AG08396 (cell line): ENCODE measurements around the gene ASB2.

Experiments used
- DNase-seq: peaks from one replicate; pipeline ENCODE4 v3.0.0; 2012; ENCODE audit warnings: low spot score, mixed read lengths

Gene ASB2

DNA sequence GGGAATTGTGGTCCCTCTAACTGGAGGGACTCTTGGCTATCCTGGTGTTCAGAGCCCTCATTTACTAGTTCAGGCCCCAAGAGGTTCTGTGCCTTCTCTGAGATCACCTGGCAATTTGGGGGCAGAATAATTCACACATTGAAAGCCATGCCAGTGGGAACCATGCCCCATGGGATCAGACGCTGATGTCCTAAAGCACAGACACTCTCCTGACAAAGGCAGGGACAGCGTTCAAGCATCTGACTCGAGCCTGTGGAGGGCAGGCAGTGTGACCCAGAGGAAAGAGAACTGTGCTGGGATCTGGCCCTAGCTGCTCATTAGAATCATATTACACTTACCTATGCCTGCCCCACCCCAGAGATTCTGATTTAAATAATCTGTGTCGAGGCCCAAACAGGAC lies 2.4 kb upstream of the ASB2 start:
- no peak for DNase-seq

DNA sequence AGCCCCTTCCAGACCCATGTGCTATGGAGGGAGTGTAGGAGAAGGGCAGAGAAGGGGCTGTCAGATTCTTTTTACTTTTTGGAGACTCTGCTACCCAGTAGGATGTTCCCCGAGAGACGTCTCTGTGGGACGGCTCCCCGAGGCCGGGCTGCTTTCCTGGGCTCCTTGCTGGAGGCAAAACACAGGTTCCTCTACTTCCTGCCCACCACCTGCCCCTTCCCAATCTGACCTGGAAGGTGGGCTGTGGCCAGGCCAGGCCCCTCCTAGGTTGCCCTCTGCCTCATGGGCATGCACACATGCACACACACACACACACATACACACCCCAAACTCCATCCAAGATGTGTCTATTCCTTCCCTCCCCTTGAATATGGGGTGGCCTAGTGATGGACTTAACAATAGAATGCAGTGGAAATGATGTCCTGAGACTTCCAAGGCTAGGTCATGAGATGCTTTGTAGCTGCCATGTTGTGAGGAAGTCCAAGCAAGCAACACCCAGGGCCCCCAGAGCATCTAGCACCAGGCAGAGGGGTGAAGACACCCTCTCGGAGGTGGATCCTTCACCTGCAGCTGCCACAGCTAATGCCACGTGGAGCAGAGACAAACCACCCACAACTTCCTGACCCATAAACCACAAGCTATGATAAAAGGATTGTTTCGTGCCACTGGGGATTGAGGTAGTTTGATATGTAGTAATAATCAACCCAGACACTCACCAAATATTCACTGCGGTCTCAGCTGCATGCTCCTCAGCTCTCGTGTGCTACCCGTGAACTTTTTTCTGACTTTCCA lies 1.6 kb upstream of the ASB2 start:
- DNase-seq = no peak

DNA sequence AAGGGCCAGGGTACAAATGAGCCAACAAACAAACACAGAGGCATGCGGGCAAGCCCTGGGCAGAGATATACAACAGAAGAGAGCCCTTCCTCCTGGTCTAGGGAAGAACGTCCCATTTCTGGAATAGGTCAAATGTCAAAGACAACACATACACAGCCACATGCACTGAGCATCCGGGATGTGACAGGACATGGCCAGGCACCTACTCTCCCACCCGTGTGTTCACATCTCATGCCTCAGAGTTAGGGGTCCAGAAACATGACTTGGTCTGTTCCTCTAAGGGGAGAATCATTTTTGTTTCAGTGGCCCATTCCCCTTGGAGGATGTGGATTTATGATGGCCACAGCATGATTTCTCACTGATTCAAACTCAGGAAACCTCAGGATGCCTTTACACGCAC lies 801 bp upstream of the ASB2 start:
- DNase-seq = no peak

DNA sequence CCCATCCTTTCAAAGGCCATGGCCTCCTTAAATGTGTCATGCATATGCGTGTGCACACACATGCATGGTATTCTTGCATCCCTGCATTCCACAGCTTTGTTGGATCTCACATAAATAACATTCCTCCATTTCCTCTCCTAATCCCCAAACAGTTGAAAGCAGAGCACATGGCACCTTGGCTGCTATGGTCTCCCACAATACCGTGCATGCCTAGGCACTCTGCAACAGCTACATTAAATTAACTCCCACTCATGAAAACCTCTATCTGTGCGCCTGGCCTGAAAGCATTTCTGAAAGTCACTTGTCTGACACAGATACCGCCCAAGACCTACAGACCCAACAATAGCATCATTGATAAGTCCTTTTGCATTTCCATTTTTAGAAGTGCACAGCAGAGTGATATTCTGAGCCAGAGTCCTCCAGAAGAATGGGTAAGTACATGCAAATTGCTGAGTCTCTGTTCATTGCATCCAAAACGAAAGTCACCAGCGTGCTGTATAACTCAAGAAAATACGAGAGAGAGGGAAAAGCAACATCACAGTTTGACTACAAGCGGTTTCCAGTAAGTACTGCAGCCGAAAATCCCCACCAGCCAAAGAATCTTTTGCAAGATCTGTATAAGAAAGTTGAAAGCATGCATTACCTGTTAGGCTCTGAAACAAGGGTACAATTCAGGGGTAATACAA lies 436 bp downstream of the ASB2 start:
- DNase-seq = peak; percentile 30

DNA sequence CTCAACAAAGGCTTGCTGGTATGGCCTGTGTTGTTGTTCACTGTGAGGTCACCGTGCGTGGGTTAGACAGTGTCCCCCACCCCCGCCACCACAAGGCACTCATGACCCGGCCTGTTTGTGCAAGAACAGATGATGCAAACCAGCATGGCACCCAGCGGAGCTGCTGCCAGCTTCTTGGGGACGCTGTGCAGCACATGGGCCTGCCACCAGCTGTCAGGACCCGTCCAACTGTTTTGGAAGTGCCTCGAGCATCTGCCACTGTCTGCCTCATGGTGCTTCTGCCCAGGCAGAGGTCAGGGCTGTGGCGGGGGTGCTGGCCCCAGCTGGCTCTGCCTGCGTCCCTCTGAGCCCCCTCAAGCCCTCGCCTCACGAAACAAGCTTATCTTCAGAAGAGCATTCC lies 1.5 kb downstream of the ASB2 start:
- DNase-seq = no peak

DNA sequence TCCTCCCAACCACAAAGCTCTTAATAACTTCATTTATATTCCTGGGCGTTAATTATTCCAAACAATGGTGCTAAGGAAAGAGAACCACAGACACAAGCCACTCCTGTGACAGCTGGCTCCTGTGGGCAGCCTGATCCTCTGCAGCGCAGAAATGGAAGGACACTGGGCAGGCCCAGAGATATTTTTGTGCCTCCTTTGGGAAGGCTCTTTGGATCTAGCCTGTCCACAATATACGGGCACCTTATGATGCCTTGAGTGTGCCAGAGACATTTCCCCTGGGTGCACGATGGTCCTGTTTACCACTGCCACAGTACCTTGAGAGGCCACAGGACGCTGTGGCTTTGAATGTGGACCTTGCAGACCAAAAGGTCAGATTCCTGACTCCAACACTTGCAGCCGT lies 2.1 kb downstream of the ASB2 start:
- DNase-seq = no peak

DNA sequence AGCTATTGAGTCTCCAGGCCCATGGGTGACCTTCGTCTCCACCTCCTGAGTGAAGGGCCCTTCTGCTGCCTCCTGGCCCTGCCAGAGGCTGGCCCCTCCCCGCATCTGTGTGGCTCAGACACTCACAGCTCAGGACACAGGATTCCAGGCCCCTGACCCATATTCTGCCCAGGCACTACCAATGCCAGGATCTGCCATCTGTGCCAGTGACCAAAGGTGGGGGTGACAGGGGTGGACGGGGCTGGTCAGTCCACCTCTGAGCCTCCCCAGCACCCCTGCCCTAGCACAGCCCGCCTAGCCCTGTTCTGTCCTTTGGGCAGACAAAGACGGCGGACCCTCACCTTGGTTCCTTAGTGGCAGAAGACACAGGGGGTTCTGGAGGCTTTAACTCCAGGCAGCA lies 2.8 kb downstream of the ASB2 start:
- no peak for DNase-seq

DNA sequence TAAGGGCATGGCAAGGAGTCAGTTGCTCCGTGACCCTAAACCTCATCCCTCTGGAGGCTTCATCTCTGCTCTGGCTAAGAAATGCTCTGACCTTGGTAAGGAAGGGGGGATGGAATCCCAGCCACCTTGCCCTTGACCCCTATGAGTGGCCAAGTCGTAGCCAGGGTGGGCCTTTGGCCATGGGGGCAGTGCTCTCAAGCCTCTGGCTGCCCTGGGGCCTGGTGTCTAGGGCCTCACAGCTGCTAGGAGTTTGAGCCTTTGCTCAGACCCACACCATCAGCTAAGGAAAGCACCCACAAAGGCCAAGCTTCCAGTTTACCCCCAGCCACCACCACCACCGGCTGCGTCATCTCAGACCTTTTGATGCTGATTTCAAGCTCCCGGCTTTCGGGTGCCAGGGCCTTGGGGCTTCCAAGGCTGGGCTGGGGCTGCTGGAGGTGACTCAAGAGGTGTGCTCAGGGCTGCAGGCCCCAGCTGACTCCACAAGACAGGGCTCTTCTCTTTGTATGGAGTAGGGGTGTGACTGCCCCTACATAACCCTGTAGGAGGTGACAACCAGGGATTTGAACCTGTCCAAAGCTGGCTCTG lies 3.7 kb downstream of the ASB2 start:
- no peak for DNase-seq

DNA sequence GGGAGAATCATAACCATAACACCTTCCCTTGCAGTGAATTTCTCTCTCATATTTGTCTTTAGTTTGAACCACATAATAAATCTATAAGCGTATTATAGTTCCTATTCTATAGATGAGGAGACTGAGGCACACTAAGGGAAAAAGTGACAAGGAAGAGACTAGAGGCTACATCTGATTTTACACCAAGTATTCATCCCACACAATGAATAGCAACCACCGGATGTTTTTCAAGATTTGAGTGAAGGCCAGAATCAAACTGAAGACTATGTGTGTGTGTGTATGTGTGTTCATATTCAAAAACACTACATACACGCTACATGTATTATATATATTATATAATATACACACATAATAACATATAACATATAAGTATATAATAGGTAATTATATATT lies 4.7 kb downstream of the ASB2 start:
- no peak for DNase-seq

DNA sequence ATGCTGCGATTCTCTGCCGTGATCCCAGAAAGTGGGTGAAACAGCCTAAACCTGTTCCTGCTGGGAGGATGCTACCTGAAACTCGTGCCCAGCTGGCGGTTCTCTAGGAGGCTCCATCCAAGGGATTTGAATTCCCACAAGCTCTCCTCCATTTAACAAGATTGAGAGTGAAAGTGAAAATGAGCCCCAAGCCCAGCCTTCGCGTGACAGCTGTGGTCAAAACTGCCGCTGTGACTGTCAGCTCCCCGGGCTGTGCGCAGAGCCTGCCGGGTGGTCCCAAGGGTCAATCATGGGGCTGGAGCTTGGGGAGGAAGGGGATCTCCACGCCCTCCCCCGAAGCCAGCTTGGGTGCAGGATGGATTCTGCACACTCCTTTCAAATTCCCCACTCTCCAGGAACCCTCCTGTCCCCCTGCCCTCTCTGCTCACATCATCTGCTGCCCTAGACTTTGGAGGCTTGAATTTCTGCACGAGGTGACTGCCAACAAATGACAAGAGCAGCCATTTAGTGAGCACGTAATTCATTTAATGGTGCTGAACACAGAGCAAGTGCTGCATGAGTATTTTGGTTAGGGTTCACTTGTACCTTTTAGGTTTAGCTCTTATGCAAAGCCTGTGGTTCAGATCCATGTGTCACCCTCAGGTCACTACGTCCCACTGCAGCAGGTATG lies 5.3 kb downstream of the ASB2 start:
- DNase-seq = no peak

DNA sequence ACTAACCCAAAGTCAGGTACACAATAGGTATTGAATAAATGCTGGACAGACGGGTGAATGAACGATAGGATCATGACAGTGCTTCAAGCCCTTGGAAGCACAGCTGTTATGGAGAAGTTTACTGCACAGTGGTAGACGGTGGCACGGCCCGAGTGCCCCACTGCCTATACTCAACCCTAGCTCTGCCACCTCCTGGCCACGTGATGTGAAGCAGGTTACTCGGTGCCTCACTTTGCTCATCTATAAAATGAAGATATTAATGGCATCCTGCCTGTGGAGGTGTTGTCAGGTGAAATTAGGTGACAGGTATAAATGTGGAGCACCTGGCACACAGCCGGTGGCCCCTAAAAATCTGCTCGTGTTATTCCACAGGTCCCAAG lies 5.8 kb downstream of the ASB2 start:
- DNase-seq = no peak

DNA sequence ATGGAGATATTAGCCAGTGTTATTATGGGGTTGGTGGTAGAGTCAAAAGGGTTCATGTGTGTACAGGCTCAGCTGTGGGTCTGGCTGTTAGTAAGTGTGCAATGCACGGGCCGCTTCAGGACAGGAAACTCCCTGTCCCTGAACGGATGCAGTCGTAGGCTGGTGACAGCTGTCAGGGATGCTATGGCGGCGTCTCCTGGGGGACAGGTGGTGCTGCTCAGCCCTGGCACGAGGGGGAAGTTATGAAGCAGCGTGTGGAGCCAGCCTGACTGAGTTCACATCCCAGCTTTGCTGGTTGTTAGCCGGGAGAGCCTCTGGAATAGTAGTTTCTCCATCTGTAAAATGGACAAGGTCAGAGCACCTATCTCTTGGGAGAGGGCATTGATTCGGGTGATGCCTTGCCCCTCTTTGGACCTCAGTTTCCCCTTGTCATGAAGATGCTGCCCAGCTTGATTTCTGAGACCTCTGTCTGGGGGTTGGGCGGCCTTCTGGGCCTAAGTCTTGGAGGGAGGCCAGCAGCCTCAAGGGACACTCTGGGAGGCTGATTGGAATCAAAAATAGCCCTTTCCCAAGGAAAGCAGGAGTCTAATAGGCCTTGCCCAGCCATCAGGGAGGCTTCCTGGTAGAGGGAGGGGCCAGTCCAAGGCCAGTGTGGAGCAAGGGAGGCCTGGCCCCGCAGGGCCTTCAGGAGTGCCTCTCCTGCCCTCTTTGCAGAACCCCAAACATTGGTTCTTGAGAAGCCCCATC lies 7.1 kb downstream of the ASB2 start:
- no peak for DNase-seq

DNA sequence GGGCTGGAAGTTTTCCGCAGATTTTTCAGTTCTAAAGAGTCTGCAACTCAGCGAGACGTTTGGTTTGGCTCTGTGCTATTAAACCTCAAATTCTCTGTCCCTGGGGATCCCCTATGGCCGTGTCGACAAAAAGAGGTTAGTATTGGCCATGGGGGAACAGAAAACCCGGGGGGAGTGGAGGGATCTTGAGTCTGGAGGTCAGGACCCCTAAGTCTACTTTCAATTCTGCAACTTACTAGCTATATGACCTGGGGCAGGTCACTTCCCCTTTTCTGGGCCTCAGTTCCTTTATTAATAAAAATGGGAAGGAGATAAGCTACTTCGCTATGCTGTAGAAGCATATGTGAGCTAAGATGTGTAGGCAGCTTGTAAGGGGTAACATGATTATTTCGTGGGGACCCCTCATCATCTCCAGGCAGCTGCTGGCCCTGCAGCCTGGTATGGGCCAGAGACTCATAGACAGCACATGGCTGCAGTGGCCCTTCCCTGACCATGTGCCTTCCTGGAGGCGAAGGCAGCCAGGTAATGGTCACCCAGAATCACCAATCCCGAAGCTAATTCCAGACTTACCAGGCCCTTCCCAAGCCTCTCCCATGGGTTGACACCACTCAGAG lies 8.6 kb downstream of the ASB2 start:
- DNase-seq = no peak

DNA sequence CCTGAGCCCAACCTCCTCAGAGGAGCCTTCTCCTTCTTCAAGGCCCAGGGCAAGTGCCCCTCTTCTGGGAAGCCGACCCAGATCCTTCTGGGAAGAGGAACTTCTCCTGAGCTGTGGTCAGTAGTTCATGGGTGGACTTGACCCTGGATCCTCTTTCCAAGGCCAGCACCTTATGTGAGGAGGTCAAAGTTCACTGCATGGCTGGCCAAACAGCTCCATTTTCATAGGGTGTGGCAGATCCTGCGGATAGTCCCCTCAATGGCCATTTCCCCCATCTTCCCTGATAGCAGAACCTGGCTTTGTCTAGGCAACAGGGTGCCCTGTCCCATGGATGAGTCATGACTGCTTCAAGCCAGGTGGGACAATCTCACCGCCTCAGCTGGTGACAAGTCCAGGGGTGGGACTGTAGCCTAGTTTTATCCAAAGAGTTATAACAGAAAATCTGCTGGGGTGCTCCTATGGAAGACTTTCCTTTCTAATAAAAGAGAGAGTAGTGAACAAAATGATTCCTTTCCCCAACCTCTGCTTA lies 10.4 kb downstream of the ASB2 start:
- no peak for DNase-seq

DNA sequence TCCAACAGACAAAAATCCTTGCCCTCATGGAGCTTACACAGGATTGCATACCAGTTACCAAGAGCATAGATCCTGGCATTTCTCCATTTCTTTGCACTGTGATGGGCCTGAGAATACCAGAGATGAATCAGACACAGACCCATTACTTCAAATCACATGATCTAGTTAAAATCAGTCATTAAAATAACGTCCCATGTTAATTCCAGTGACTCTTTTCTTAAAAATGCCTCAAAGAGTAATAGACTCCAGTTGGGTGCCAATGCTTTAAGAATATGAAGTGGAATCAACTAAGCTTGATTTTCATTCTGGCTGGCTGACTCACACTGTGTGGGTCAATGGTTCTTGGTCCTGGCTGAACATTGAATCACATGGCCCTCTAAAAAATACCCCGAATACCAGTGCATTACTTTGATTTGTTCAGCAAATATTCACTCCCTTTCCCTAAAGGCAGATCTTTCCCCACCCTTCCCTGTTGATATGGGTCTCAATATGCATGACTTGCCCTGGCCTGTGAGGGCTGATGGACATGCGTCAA lies 11.0 kb downstream of the ASB2 start:
- DNase-seq = peak; percentile 81

DNA sequence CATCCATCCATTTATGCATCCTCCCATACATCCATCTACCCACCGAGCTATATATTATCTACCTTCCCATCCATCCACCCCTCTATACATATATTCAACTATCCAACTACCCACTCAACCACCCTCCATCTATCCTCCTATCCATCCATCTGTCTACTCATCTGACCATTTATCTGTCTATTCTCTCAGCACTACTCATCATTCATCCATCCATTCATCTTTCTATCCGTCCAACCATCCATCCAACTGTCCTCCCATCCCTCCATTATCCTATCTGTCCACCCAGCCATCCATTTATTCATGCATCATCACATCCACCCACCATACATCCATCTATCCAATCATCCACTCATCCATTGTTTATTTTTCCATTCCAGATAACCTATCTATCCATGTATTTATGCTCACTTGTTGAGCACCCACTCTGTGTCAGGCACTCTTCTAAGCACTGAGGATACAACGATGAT lies 11.5 kb downstream of the ASB2 start:
- no peak for DNase-seq

DNA sequence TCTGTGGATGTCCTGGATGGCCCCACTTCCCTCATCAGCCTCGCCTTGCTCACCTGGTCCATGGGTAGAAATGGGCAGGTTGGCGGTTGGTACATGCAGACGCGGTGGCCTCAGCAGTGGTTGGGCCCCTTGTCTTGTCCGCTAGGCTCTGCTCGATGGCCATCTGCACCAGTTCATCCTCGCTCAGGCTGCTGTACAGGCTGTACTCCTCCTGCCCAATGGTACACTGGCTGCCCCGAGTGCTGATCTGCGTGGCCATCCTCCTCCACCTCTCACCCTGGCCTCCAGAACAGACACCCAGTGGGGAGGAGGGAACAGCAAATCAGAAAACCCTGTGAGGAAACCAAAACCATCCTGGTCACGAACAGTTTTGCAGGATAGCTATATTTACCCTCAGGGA lies 12.1 kb downstream of the ASB2 start:
- no peak for DNase-seq

DNA sequence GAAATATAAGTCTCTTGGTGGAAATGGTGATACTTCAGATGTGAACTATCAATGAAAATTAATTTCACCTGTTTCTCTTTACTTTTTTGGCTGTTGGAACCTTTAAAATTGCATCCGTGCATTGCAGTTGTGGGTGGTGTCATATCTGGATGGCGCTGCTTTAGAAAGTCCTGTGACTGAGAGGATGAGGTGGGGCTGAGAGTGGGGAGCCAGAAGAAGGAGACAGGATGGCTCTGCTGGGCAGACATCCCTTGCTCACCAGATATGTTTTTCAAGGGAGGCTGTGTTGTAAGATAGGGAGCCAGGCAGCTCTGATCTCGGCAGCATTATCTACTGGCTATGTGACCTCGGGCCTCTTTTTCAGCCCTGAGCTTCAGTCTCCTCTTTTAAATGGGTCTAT lies 12.7 kb downstream of the ASB2 start:
- no peak for DNase-seq

DNA sequence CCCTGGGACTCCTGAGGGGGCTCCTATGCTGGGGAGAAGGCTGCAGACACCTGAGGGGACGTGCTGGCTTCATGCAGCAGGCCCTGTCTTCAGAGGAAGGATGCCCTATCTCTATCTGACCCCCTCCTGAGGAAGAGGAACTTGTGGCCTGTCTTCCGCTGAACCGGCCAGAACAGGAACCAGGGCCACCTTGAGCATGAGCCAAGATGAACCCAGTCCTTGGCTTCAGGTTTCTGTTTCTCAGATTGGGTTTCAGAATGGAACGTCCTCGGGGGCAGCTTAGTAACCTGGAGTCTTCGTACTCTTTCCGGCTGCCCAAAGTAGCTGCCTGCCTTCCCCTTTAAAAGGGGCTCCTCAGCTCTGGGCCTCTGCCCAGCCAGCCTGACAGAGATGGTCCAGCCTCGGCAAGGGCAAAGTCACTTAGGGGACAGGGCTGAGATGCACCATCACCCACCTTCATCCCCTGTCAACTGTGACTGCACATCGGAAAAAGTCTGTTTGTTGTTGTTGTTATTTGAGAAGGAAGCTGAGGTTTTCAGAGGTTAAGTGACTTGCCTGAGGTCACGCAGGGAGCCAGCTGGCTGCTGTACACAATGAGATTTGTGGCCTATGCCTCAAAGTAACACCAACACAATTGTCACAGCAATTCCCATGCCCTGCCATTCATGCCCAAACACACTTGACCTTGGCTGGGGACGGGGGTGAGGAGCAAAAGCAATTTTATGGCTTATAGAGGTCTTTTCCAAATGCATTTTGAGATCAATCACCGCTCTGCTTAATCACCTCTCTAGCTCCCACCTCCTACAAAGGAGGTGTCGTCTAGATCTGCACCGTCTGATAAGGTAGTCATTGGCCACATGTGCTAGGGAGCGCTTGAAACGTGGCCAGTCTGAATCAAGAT lies 13.4 kb downstream of the ASB2 start:
- DNase-seq = no peak

DNA sequence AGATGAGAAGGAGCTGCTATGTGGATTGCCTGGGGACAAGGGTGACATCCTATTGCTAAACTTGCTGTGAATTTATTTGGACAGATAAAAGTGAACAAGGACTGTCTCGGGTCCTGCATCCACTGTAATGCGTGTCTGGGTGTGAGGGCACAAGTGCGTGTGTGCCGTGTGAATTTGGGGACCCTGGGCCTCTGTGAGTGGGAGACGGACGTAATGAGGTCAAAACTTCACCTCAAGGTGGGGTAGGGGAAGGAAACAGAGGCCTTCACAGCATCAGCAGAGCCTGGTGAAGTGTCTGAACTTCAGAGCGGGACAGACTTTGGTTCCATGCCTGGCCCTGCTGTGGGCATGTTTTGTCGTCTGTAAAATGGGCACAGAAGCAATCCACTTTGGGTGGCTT lies 14.8 kb downstream of the ASB2 start:
- DNase-seq = no peak
